GM19395 (cell line): Measurements from ENCODE around the gene TOMM6.
"Not testable (repeated sequence)": the region's sequence is repeated elsewhere in the genome, so short reads cannot be mapped to it uniquely, and the experiment has no call there.

ENCODE experiments used
- ATAC-seq: cut with Tn5 transposase; IDR thresholded peaks from one replicate; pipeline ENCODE4 v1.9.1; 2021; ENCODE audit warnings: mild to moderate bottlenecking, moderate library complexity; ENCODE audit not compliant: unreplicated experiment

Gene TOMM6

DNA sequence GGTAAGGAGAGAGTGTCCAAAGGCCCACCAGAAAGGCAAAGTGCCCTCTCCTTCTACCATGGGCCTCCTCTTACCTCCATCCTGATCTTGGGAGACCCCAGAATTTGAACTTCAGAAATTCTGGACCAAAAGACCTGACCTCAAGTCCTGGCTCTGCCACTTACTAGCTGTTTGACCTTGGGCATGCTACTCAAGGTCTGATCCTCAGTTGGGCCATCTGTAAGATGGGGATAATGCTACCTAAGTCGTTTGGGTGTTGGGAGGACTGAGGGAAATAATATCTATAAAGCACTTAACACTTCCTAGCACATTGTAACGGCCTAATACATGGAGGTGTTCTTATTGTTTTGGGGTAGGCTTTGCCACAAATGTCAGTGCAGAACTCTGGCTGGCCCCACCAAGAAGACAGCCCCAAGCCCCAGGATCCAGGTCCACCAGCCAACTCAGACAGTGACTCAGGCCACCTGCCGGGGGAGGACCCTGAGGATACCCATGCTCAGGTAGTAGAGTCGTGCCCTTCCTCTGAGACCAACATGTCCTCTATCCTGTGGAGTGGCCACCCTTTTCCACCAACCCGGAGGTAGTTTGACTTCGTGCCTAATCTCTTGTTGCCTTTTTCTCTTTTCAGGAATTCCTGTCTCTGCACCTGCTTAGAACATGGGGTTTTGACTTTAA lies 4.3 kb upstream of the TOMM6 start:
- no peak for ATAC-seq

DNA sequence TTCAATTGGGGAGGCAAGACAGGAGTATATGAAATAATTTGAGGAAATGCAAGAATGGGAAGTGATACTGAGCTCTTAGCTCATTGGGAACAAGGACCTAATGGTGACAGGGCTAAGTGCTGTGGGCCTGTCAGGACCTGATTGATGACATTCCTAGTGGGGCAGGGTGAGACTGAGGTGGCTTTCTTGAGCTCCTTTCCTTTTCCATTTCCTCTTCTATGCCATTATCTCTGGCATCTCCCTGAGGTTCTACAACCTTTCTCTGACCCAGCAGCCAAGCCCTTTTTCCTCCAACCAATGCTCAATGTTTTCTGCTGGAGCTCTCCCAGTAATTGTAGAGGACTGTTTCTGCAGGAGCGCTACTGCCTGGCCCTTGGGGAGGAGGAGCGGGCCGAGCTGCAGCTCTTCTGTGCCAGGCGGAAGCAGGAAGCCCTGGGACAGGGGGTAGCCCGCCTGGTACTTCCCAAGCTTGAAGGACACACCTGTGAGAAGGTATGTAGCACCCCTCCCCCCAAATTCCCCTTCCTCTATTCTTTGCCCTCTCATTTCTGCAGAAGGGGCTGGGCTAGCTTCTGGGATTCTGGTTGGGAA lies 2.8 kb upstream of the TOMM6 start:
- no peak for ATAC-seq

DNA sequence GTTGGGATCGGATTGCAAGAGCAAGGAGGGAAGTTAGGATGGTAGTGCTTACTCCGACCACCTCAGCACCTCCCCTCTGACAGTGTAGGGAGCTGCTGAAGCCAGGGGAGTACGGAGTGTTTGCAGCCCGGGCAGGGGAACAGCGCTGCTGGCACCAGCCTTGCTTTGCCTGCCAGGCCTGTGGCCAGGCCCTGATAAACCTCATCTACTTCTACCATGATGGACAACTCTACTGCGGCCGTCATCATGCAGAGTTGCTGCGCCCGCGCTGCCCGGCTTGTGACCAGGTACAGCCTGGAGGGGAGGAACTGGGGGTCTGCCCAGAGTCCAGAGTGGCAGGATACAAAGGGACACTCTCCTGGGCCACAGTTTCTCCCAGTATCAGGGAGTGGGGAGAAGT lies 2.2 kb upstream of the TOMM6 start:
- no peak for ATAC-seq

DNA sequence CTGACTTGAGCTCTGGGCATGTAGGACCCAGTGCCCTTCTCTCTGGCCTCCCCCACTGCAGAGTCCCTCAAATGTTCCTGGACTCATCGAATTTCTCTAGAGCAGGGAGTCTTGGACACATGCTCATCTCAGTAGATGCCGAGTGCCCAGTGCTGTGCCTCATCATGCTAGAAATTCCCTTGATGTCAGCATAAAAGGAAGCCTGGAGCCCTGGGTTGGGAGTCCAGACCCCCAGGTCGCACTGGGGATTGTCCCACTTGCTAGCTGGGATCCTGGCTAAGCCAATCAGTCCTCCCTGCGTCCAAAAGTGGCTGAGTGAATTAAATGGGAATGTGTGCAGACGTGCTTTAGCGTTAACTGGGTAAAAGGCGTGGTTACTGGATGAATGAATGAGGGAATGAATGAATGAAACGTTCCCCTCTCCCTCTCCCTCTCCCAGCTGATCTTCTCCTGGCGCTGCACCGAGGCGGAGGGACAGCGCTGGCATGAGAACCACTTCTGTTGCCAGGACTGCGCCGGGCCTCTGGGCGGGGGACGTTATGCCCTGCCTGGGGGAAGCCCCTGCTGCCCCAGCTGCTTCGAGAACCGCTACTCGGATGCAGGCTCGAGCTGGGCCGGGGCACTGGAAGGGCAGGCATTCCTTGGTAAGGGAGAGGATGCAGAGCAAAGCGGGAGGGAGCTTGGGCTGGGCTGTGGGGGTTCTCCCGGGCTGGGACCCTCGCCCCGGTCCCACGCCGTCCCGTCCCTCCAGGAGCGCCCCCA lies 1.6 kb upstream of the TOMM6 start:
- no peak for ATAC-seq

DNA sequence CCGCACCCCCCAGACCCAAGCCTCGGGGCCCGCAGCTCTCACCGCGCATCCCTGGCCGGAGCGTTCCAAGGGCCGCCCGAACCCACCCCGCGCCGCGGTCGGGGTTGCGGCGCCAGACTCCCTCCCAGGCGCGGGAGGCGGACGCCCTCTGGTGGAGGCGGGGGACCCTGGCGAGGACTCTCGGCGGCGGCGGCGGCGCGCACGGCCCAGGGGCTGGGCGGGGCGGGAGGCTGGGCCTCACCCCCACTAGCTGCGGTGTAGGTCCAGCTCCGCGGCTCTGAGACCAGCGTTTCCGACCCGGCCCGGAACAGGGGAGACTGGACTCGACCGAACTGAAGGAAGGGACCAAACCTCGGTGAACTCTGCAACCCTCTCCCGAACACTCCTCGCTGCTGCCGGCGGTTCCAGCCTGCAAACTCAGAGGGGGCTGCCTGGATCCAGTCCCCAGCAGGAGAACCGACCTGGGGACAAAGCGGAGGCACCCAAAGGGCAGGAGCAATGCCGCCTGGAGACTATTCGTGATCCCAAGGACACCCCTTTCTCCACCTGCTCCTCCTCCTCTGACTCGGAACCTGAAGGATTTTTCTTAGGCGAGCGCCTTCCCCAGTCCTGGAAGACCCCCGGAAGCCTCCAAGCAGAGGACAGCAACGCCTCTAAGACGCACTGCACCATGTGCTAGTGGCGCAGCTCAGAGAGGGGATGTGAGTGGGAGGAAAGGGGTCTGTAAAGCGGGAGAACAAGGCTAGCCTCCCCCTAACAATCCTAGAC lies 859 bp upstream of the TOMM6 start:
- ATAC-seq: peak; percentile 65

DNA sequence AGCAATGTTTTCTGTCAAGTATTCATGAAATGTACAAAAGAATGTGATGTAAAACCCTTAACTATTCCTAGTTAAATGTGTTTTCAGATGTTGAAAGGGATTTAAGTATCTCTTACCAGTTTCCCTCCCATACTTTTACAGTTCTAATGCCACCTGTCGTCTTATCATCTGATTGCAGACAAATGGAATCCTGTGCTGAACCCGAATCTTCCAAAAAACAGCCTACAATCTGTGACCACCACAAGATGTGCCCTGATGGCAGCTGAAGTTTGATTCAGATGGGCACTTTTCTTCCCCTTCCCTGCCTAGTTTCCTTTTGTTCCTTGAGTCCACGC lies 1.9 kb downstream of the TOMM6 start:
- no peak for ATAC-seq

DNA sequence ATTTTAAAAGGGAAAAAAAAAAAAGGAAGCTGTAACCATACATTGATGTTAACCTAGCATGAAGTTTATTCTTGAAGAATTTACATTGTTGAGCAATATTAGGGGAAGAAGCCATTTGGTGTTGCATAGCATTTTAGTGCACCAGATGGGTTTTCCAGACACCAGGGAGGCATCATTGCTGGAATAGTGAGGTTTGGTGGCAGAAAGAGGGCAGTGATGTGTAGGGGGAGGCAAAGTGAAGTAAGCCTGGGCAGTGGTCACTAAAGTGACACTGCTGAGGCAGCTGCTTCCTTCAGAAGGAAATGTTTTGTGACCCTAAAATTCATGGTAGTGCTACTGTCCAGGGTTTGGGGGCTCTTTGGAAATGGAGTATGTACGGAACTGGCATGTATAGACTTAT lies 2.6 kb downstream of the TOMM6 start:
- no peak for ATAC-seq

DNA sequence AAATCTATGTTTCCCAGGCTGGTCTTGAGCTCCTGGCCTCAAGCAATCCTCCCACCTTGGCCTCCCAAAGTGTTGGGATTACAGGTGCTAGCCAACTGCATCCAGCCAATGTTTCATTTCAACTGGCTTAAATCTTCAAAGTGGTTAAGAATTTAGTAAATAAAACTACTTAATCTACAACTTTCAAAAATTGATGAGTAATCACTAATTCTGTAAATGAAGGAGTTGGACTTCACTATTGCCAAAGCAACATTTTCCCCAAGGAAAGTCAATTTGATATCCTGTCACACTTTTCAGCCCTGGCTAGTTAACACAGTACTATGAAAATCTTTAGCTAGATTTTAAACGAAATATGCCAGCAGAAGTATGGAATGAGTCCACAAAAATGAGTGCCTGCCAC lies 3.8 kb downstream of the TOMM6 start:
- ATAC-seq: no peak

DNA sequence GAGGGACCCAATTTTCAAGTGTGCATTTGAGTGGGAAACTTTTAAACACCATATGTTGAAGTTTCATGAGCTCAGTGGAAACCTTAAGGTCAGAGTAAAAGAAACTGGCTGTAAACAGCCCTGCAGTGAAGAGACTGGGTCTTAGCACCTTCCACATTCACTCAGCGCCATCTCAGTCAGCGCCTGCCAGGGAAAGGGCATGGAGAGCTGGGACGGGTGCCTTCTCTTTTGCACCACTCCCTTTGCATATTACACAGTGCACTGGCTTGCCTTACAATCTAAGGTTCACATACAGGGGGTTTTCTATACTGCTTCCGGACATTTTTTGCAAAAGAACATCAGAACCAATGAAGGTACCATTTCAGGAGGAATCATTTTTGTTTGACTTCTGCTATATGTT lies 4.5 kb downstream of the TOMM6 start:
- ATAC-seq: no peak

DNA sequence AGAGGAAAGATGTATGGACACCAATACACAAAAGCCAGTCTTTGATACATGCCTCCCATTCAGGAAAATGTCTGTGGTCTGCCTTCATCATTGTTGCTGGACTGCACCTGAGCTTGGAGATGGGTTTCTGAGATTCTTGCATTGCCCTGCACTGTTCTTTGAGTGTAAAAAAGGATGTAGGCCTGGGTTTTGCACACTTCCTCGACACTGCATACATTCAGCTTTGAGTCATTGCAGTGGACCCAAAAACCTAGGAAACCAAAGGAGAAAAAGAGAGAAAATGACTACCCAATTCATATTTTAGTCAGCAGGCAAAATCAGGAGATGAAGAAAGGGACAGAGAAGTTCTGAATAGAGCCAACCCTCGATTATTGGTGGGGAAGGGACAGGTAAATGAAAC lies 9.0 kb downstream of the TOMM6 start:
- no peak for ATAC-seq

DNA sequence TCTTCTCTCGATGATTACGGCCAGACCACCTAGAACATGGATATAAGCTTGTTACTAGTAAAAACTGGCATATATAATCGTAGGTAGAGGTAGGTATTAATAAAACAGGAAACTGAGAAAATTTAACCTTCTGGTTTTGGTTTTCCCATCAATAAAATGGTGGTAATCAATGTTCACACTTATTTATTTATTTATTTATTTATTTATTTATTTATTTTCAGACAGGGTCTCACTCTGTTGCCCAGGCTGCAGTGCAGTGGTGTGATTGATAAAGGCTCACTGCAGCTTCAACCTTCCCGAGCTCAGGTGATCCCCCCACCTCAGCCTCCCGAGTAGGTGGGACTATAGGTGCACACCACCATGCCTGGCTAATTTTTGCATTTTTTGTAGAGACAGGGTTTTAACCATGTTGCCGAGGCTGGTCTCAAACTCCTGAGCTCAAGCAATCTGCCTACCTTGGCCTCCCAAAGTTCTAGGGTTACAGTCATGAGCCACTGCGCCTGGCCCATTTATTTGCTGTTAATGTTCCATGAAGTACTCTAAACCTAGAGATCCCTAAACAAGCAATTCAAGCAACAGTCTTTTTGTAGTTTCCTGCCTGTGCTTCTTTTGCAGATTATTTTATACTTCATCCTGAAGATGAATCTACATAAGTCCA lies 11.5 kb downstream of the TOMM6 start:
- no peak for ATAC-seq

DNA sequence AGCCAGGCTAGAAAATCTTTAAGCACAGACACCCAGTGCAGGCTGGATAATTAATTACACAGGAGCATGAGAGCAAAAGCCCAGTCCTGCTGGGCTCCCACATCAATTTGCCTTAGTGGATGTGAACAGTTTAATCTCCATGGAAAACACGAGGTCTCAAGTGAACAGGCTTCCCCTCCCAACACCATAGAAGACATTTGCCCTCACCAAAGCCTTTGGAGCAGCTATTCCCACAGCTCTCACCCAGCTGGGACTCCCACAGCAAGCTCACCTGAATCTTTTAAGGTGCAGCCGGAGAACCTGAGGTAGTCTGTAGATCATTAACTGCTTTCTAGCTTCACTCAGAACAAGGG lies 12.0 kb downstream of the TOMM6 start:
- no peak for ATAC-seq

DNA sequence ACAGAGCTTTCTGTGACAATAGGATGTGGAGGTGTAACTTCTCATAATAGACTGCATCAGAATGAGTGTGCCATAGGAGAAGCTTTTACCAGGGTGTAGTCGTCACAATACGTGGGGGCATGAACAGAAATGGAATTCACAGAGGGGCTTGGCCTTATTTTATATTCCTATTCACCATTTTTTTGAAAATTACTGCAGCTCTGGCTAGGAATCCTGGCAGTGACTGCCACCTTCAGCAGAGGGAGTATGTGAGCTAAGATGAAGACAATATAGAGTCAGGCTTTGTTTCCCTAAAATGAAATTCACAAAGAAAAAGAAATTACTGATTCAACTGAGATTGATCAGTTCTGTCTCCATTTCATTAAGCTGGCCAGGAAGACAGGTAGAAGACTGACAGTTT lies 13.9 kb downstream of the TOMM6 start:
- no peak for ATAC-seq

DNA sequence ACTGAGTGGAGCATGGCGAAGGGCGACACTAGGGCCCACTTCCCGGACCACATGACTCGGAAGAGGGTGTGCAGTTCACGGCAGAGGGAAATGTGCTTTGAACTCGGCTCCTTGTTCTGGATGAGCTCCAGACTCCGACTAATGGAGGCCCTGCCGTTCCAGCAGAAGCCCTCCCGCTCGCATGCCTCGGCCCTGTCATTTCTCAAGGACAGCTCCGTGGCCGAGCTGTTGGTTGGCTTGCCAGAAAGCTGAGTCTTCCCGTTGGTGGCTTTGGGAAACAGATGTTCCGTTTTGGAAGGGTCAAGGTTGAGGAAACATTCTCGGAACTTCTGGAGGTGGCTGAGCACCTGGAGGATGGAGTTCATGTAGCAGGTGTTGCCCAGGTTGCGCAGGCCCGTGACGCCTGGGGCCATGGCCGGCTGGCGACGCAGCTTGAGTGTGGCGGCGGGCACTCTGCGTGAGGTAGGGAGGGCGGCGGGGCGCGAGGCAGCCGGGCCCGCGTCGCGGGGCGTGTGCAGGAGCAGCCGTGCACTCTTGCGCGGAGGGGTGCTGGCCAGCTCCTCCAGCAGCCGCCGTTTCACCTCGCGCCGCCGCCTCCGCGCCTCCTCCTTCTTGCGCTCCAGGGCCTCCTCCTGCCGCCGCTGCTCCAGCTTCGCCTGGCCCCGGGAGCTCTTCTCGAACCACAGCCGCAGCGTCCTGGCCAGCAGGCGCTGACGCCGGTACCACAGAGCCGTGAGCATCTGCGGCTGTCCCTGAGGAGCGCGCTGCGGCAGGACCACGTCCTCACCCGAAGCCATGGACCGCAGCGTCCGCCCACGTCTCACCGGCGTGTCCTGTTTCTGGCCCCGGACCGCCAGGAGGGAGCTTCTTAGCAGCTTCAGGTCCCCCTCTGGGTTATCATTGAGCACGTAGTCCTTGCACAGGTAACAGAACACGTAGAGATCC lies 18.6 kb downstream of the TOMM6 start:
- ATAC-seq: no peak

DNA sequence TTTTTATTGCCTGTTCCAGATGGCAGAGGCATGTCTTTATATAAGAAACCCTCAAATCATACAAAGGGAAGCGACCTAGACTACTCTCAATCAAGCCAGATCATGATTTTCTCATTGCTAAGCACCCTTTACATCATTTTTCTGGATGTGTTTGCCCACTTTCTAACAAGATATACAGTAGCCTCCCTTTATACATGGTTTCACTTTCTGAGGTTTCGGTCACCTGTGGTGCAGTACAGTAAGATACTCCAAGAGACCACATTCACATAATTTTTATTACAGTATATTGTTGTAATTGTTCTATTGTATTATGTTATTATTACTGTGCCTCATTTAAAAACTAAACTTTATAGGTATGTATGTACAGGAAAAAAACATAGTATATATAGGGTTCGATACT lies 23.6 kb downstream of the TOMM6 start:
- ATAC-seq: no peak

DNA sequence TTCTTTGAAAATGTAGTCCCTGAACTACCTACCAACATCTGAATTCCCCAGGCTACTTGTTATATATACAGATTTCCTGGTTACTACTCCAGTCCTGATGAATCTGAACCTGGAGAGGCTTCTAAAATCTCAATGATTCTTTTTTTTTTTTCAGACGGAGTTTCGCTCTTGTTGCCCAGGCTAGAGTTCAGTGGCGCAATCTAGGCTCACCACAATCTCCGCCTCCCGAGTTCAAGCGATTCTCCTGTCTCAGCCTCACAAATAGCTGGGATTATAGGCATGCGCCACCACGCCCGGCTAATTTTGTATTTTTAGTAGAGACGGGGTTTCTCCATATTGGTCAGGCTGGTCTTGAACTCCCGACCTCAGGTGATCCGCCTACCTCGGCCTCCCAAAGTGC lies 24.5 kb downstream of the TOMM6 start:
- ATAC-seq: not testable (repeated sequence)

DNA sequence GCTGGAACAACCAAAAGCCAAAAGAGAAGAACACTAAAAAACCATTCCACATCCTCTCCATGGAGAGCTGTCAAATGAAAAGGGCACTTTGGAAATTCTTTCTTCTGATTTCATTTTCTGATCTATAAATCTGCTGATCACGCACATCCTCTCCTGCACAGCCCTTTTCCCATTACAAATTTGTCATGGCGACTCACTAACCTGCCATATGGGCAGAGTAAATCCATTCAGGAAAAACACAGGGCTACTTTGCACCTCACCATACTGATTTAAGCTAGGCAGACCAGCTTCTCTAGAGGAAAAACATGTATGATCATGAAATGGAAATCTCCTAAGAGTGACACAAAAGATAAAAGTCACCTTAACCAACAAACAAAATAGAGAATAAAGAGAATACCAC lies 26.0 kb downstream of the TOMM6 start:
- ATAC-seq: no peak

DNA sequence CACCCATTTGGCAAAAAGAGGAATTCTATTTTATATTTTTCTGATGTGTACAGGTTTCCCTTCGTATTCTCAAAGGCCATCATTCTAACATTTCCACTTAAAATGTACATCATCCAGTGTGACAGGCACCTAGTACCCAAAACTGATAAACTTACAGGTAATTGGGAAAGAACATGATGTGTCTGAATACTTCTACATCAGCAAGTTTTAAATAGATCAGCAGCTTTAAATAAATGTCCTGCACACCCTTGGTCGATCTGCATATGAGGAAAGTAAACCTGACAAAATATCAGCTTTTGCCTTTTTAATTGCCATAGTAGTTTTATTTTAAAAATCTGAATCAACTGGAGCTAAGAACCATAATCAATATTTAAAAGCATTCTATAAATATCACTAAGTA lies 26.5 kb downstream of the TOMM6 start:
- ATAC-seq: no peak

DNA sequence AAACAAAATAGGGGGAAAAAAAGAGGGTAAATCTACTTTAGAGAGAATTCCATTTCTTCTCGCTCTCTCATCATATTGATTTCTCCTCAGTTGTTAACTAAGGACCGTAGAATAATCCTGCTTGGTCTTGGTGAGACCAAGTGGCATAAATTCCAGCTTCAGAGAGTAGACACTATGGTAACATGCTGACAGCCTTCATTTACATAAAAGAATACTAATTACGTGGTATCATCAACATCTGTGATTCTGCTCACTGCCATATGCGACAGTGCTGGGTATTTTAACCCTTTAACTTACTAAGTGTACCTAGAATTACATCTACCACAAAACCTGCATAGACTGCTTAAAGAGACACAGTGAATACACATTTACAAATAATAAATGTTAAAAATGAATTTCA lies 27.1 kb downstream of the TOMM6 start:
- ATAC-seq: no peak

DNA sequence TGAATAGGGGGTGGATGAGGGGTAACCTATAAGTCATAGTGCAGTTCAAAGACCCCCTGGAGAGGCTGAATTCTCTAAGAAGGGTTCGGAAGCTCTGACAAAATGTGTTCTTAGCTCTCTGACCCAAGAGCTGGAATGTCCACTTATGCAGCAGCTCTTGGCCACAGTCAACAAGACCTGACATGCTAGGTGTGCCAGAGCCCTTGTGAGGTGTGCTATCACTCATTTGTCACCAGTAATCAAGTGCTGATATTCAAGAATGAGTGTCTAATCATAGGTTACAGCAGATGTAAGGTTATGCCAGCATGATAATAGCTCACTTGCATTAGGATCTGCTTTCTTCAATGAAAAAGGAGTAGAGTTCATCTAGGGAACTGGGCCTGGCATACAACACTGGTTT lies 28.1 kb downstream of the TOMM6 start:
- no peak for ATAC-seq
